ENCODE data around the gene B3GALT5. TPM values are rescaled to one million over a fixed set of nuclear protein-coding genes. Genes with fewer than 3 reads are reported as not detected.
A peak's percentile ranks its signal among the peaks of the same experiment; 100 is the strongest.

Gene B3GALT5
- total RNA-seq, 2 donors from 2014 or later: not detected

DNA sequence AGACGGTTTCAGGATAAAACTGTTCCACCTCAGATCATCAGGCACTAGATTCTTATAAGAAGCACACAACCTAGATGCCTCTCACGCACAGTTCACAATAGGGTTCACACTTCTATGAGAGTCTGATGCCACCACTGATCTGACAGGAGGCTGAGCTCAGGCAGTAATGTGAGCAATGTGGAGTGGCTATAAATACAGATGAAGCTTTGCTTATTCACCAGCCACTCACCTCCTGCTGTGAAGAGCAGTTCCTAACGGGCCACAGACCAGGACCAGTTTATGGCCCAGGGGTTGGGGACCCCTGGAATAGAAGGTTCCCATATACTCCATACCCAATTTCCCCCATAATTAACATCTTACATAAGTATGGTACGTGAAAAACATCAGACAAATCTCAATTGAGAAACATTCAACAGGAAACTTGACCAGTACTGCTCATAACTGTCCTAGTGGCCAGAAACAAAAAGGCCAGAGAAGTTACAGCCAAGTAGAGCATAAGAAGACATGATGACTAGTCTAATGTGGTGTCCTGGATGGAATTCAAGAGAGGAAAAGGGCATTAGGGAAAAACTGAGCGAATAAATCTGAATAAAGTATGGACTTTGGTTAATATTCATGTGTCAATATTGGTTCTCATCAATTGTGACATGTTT lies 107.5 kb downstream of the B3GALT5 start:
- Histone ChIP-seq H3K27ac (no peak overlapping the region), H3K4me3 (no peak overlapping the region), H3K27me3 (no peaks in the 10 kb centered on the region), H3K36me3 (no peaks in the 10 kb centered on the region), H3K9me3 (no peaks in the 10 kb centered on the region), H3K4me1 (no peaks in the 10 kb centered on the region)
- no peak for DNase-seq (ENCODE audit: low spot score)
- TF ChIP-seq, protein P1, sequence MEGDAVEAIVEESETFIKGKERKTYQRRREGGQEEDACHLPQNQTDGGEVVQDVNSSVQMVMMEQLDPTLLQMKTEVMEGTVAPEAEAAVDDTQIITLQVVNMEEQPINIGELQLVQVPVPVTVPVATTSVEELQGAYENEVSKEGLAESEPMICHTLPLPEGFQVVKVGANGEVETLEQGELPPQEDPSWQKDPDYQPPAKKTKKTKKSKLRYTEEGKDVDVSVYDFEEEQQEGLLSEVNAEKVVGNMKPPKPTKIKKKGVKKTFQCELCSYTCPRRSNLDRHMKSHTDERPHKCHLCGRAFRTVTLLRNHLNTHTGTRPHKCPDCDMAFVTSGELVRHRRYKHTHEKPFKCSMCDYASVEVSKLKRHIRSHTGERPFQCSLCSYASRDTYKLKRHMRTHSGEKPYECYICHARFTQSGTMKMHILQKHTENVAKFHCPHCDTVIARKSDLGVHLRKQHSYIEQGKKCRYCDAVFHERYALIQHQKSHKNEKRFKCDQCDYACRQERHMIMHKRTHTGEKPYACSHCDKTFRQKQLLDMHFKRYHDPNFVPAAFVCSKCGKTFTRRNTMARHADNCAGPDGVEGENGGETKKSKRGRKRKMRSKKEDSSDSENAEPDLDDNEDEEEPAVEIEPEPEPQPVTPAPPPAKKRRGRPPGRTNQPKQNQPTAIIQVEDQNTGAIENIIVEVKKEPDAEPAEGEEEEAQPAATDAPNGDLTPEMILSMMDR (IDR thresholded peaks at IDR 0.05): peak in 1 of 2 donors; percentile 24

DNA sequence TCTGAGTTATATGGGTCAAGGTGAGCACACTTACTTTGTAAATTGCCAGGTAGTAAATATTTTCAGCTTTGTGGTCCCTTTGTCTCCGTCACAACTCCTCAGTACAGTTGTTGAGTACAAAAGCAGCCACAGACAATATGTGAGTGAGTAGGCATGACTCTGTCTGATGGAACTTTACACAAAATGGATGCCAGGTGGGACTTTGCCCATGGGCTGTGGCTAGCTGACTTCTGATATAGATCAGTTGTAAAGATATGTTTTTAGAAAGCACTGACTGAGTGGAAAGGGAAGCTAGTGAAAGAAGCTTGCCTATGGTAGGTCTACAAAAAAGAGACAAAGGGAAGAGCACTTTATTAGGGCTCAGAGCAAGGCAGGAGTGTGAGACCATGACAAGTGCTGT lies 109.1 kb downstream of the B3GALT5 start:
- Histone ChIP-seq H3K4me3 (no peak overlapping the region), H3K9me3 (no peaks in the 10 kb centered on the region), H3K27ac (no peak overlapping the region), H3K4me1 (no peaks in the 10 kb centered on the region), H3K36me3 (no peaks in the 10 kb centered on the region), H3K27me3 (no peaks in the 10 kb centered on the region)
- TF ChIP-seq, protein P1 (IDR thresholded peaks at IDR 0.05): no peak
- DNase-seq (ENCODE audit: low spot score): no peak

Other genes with a start within 250 kb of the B3GALT5 start
- 1 to 10 TPM in 1 of 2 donors, under 1 TPM in 1; 0.26 to 1.5 TPM for gene LCA5L, start 167.2 kb upstream of the B3GALT5 start, total RNA-seq
- 10 to 100 TPM; 43.2 to 75.7 TPM for gene SH3BGR, start 161.0 kb upstream of the B3GALT5 start, total RNA-seq
- 1 to 10 TPM; 2.9 to 4.3 TPM for gene IGSF5, start 132.2 kb downstream of the B3GALT5 start, total RNA-seq

Data from right atrium auricular region (tissue), 2 donors.